Measurements from ENCODE around the gene ALPK3.

DNA sequence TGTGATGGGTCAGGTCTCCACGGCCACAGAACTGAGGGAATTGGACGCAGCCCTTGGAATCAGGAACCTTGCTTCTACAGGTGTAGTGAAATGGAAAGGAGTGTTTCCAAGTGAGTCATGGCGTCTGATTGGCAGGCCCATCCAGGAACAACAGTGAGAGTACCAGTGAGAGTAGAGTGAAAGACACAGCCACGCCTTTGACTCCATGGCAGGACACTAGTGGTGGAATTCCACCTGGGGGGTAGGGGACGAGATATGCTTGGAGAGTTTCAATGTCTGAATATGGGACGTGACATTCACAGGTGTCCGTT, 64.3 kb downstream of the ALPK3 start:
- TF ChIP-seq CTCF (IDR thresholded peaks at IDR 0.05) (no peak), MAX (CRISPR knock-in tag; IDR thresholded peaks at IDR 0.05) (no peak), ATF1 (CRISPR knock-in tag; IDR thresholded peaks at IDR 0.05) (no peak), TEAD4 (CRISPR knock-in tag; IDR thresholded peaks at IDR 0.05) (no peak), NR3C1 (CRISPR knock-in tag; conservative IDR thresholded peaks at IDR 0.05; ENCODE audit: low read depth) (no peak), OVOL2 (CRISPR knock-in tag; IDR thresholded peaks at IDR 0.05; ENCODE audit: borderline replicate concordance) (no peak), NR1H2 (CRISPR knock-in tag; IDR thresholded peaks at IDR 0.05) (no peak), ZNF121 (CRISPR knock-in tag; IDR thresholded peaks at IDR 0.05) (no peak), MXD4 (CRISPR knock-in tag; IDR thresholded peaks at IDR 0.05; ENCODE audit: borderline replicate concordance) (no peak), FOXP1 (CRISPR knock-in tag; IDR thresholded peaks at IDR 0.05; ENCODE audit: borderline replicate concordance) (no peak), ZBTB43 (CRISPR knock-in tag; IDR thresholded peaks at IDR 0.05) (no peak)
- TF ChIP-seq, protein P1, sequence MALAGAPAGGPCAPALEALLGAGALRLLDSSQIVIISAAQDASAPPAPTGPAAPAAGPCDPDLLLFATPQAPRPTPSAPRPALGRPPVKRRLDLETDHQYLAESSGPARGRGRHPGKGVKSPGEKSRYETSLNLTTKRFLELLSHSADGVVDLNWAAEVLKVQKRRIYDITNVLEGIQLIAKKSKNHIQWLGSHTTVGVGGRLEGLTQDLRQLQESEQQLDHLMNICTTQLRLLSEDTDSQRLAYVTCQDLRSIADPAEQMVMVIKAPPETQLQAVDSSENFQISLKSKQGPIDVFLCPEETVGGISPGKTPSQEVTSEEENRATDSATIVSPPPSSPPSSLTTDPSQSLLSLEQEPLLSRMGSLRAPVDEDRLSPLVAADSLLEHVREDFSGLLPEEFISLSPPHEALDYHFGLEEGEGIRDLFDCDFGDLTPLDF (CRISPR knock-in tag; IDR thresholded peaks at IDR 0.05): no peak
- TF ChIP-seq, protein P2, sequence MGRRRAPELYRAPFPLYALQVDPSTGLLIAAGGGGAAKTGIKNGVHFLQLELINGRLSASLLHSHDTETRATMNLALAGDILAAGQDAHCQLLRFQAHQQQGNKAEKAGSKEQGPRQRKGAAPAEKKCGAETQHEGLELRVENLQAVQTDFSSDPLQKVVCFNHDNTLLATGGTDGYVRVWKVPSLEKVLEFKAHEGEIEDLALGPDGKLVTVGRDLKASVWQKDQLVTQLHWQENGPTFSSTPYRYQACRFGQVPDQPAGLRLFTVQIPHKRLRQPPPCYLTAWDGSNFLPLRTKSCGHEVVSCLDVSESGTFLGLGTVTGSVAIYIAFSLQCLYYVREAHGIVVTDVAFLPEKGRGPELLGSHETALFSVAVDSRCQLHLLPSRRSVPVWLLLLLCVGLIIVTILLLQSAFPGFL (CRISPR knock-in tag; IDR thresholded peaks at IDR 0.05; ENCODE audit: borderline replicate concordance): no peak
